ENCODE data around the gene HNRNPF.

HNRNPF gene

GRCh38 chr10:43410345-43410744 is 1.4 kb upstream of the HNRNPF start (continued):
- TF ChIP-seq ZNF148 (tag by site-specific recombination; IDR thresholded peaks at IDR 0.05; ENCODE audit: borderline replicate concordance) (no peak), ZNF24 (tag by site-specific recombination; IDR thresholded peaks at IDR 0.05) (no peak), RBAK (tag by site-specific recombination; IDR thresholded peaks at IDR 0.05) (no peak), ZBTB49 (tag by site-specific recombination; IDR thresholded peaks at IDR 0.05; ENCODE audit: low read depth) (no peak), ZIC2 (tag by site-specific recombination; IDR thresholded peaks at IDR 0.05) (no peak), HOXD13 (CRISPR knock-in tag; IDR thresholded peaks at IDR 0.05; ENCODE audit: borderline replicate concordance) (no peak), CTCF (tag by site-specific recombination; IDR thresholded peaks at IDR 0.05) (no peak), ZSCAN23 (tag by site-specific recombination; IDR thresholded peaks at IDR 0.05) (no peak), PRDM10 (tag by site-specific recombination; IDR thresholded peaks at IDR 0.05) (no peak), TCF7L2 (IDR thresholded peaks at IDR 0.05; ENCODE audit: borderline replicate concordance, low read depth, low read length) (no peak), ZNF433 (tag by site-specific recombination; IDR thresholded peaks at IDR 0.05; ENCODE audit: low read depth) (no peak), ZBTB21 (tag by site-specific recombination; IDR thresholded peaks at IDR 0.05) (no peak), GLI4 (tag by site-specific recombination; IDR thresholded peaks at IDR 0.05) (no peak)

- CTCF ChIA-PET: interaction anchor here (0.6 kb wide), 1 partner anchor 977 kb away, joined by 4 read pairs; no protein-coding TSS in a partner anchor
- no peaks in the 10 kb centered on the region for H3K9me3 ChIP-seq (ENCODE audit: control insufficient read depth, insufficient read depth, low read depth, low read length)
- H3K4me3 ChIP-seq (ENCODE audit: low read depth, low read length): peak overlapping the region; percentile 38
- no peaks in the 10 kb centered on the region for H3K36me3 ChIP-seq (ENCODE audit: control insufficient read depth in 2 of 2, insufficient read depth in 1 of 2, low read length in 2 of 2)
- POLR2A ChIA-PET: interaction anchor here (0.6 to 1.7 kb wide), 8 partner anchors 9 to 144 kb away, joined by 3 to 11 read pairs (median 4); partner anchors contain the start of gene ZNF487
- peak overlapping the region; percentile 17; the same call in 1 of the 2 replicates for H3K27ac ChIP-seq (ENCODE audit: extremely low read depth, low read depth, low read length)
- 0 out of 2 replicates have a peak, but pooled peaks cover 6% of the 10 kb centered on the region for H3K4me1 ChIP-seq (ENCODE audit: control insufficient read depth, insufficient read depth, low read length)
- no peak for TF ChIP-seq ZNF114 (tag by site-specific recombination; IDR thresholded peaks at IDR 0.05)
- TF ChIP-seq ZNF398 (tag by site-specific recombination; IDR thresholded peaks at IDR 0.05): peak; percentile 87
- peak; percentile 58; the same call in 1 of the 2 replicates for TF ChIP-seq ZNF610 (tag by site-specific recombination; IDR thresholded peaks at IDR 0.05; ENCODE audit: borderline replicate concordance)
- TF ChIP-seq ZSCAN23 (tag by site-specific recombination; IDR thresholded peaks at IDR 0.05): no peak
- TF ChIP-seq ZFP41 (tag by site-specific recombination; IDR thresholded peaks at IDR 0.05; ENCODE audit: borderline replicate concordance): no peak
- TF ChIP-seq ZNF501 (tag by site-specific recombination; IDR thresholded peaks at IDR 0.05): 0 out of 2 replicates have a peak, but pooled peaks have one; percentile 27
- TF ChIP-seq PBX3 (CRISPR knock-in tag; IDR thresholded peaks at IDR 0.05): 0 out of 2 replicates have a peak, but pooled peaks have one; percentile 29
These were observed 561 bp upstream of the HNRNPF start for GRCh38 chr10:43409385-43410109.

Data from HEK293 (cell line).